ENCODE results near the gene SPEM3.

DNA sequence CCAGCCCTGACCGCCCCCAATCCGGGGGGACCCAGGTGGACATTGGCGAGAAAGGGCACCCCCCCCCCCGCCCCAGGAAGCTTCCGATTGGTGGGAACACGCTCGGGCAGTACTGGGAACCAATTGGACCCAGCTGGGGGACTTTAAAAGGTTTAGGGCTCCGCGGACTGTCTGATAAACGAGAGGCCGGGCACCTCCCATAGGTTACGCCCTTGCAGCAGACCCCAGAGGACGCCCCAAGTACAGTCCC lies 25.0 kb upstream of the SPEM3 start:
- TF ChIP-seq, protein P1, sequence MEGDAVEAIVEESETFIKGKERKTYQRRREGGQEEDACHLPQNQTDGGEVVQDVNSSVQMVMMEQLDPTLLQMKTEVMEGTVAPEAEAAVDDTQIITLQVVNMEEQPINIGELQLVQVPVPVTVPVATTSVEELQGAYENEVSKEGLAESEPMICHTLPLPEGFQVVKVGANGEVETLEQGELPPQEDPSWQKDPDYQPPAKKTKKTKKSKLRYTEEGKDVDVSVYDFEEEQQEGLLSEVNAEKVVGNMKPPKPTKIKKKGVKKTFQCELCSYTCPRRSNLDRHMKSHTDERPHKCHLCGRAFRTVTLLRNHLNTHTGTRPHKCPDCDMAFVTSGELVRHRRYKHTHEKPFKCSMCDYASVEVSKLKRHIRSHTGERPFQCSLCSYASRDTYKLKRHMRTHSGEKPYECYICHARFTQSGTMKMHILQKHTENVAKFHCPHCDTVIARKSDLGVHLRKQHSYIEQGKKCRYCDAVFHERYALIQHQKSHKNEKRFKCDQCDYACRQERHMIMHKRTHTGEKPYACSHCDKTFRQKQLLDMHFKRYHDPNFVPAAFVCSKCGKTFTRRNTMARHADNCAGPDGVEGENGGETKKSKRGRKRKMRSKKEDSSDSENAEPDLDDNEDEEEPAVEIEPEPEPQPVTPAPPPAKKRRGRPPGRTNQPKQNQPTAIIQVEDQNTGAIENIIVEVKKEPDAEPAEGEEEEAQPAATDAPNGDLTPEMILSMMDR (IDR thresholded peaks at IDR 0.05; ENCODE audit: insufficient read depth, low read length, poor library complexity, severe bottlenecking) = no peak
- no peak for TF ChIP-seq EZH2phosphoT487 (conservative IDR thresholded peaks at IDR 0.05; ENCODE audit: low read length)

Measured in SU-DHL-6 (cell line).